ENCODE results near the gene NUP210. TPM values are rescaled to one million over a fixed set of nuclear protein-coding genes. Genes with fewer than 3 reads are reported as not detected.

The NUP210 gene
- total and polyA plus RNA-seq, 2 of the 13 experiments (the other 11 are each of a cell fraction or from before 2014, with no cell fraction given), result 31.6 to 35.2 TPM

- 0 out of 2 replicates have a peak, but pooled peaks have one; percentile 57 for TF ChIP-seq ZNF235 (CRISPR knock-in tag; IDR thresholded peaks at IDR 0.05; ENCODE audit: borderline replicate concordance)
- TF ChIP-seq ZBTB42 (CRISPR knock-in tag; IDR thresholded peaks at IDR 0.05), result no peak
- no peak for TF ChIP-seq MLLT10 (CRISPR knock-in tag; IDR thresholded peaks at IDR 0.05)
- no peak for TF ChIP-seq ATM (IDR thresholded peaks at IDR 0.05; ENCODE audit: borderline replicate concordance)
- TF ChIP-seq MTERF4 (CRISPR knock-in tag; IDR thresholded peaks at IDR 0.05), result 0 out of 2 replicates have a peak, but pooled peaks have one; percentile 45
- 0 out of 2 replicates have a peak, but pooled peaks have one; percentile 44 for TF ChIP-seq ZNF280D (CRISPR knock-in tag; IDR thresholded peaks at IDR 0.05)
- TF ChIP-seq ARNT2 (CRISPR knock-in tag; IDR thresholded peaks at IDR 0.05; ENCODE audit: low read depth), result no peak
- no peak for TF ChIP-seq ZNF276 (CRISPR knock-in tag; IDR thresholded peaks at IDR 0.05; ENCODE audit: low read depth)
- TF ChIP-seq ZNF263 (CRISPR knock-in tag; IDR thresholded peaks at IDR 0.05), result no peak; the same call in 1 of the 2 replicates
- TF ChIP-seq ZFP41 (CRISPR knock-in tag; IDR thresholded peaks at IDR 0.05; ENCODE audit: borderline replicate concordance), result no peak
- no peak for TF ChIP-seq CHD4 (IDR thresholded peaks at IDR 0.05; ENCODE audit: borderline replicate concordance, low read length)
- no peak for TF ChIP-seq ZZZ3 (CRISPR knock-in tag; IDR thresholded peaks at IDR 0.05; ENCODE audit: borderline replicate concordance)
- TF ChIP-seq GATAD1 (CRISPR knock-in tag; IDR thresholded peaks at IDR 0.05), result no peak
- no peak for TF ChIP-seq ZNF512 (CRISPR knock-in tag; IDR thresholded peaks at IDR 0.05)
- no peak for TF ChIP-seq ZNF639 (CRISPR knock-in tag; conservative IDR thresholded peaks at IDR 0.05)
- no peak for TF ChIP-seq MAZ (IDR thresholded peaks at IDR 0.05; ENCODE audit: borderline replicate concordance, low read depth, low read length)
- TF ChIP-seq MAZ (CRISPR knock-in tag; IDR thresholded peaks at IDR 0.05; ENCODE audit: low read depth), result no peak
- TF ChIP-seq PHF21A (CRISPR knock-in tag; IDR thresholded peaks at IDR 0.05), result no peak; the same call in 1 of the 2 replicates
- no peak for TF ChIP-seq GTF2F1 (IDR thresholded peaks at IDR 0.05; ENCODE audit: low read length)
- TF ChIP-seq RBM39 (IDR thresholded peaks at IDR 0.05; ENCODE audit: low read depth, low read length, poor library complexity, severe bottlenecking), result peak; percentile 66
These were observed 138.4 kb downstream of the NUP210 start (continued) for GRCh38 chr3:13281507-13282357.

All from HepG2 (cell line).